Measurements from ENCODE around the gene AQP12B. TPM values are rescaled to one million over a fixed set of nuclear protein-coding genes. Genes with fewer than 3 reads are reported as not detected.

The AQP12B gene
- polyA plus RNA-seq, 1 donor (not counting 4 experiments of a cell fraction or from before 2014, with no cell fraction given) = not detected

- FAIRE-seq = no peak
These were observed 30.6 kb upstream of the AQP12B start for GRCh38 chr2:240713071-240713927.

GRCh38 chr2:240712121-240712520 is 29.4 kb upstream of the AQP12B start:
- Histone ChIP-seq H3K4me3 (ENCODE audit: control insufficient read depth in 2 of 3, extremely low read depth in 1 of 3, insufficient read depth in 2 of 3, low read depth in 1 of 3, low read length in 3 of 3) (no peak overlapping the region), H2AFZ (ENCODE audit: control insufficient read depth, low read length) (no peak overlapping the region), H4K20me1 (ENCODE audit: control insufficient read depth, extremely low read depth, insufficient read depth, low read length) (no peaks in the 10 kb centered on the region), H3K27ac (ENCODE audit: control insufficient read depth, insufficient read depth, low read length) (no peak overlapping the region), H3K4me2 (ENCODE audit: control insufficient read depth, extremely low read depth, insufficient read depth, low read depth, low read length) (no peak overlapping the region), H3K27me3 (ENCODE audit: control insufficient read depth, extremely low read depth, insufficient read depth, low read length) (peaks cover 36% of the 10 kb centered on the region), H3K36me3 (ENCODE audit: control insufficient read depth in 2 of 2, extremely low read depth in 1 of 2, insufficient read depth in 2 of 2, low read length in 2 of 2) (no peaks in the 10 kb centered on the region), H3K79me2 (ENCODE audit: control insufficient read depth, insufficient read depth, low read length) (no peaks in the 10 kb centered on the region), H3K4me1 (ENCODE audit: control insufficient read depth, extremely low read depth, insufficient read depth, low read length) (no peaks in the 10 kb centered on the region), H3K9me1 (ENCODE audit: control insufficient read depth, extremely low read depth, insufficient read depth, low read length) (no peaks in the 10 kb centered on the region), H3K9ac (ENCODE audit: control insufficient read depth, extremely low read depth, insufficient read depth, low read length) (no peak overlapping the region), H3K9me3 (ENCODE audit: control insufficient read depth, low read depth, low read length) (no peaks in the 10 kb centered on the region)
- no peak for TF ChIP-seq EZH2 (IDR thresholded peaks at IDR 0.05; ENCODE audit: low read length)
- TF ChIP-seq CTCF (optimal IDR thresholded peaks at IDR 0.05 in 1 of 3, IDR thresholded peaks at IDR 0.05 in 1 of 3, conservative IDR thresholded peaks at IDR 0.05 in 1 of 3; ENCODE audit: extremely low read depth in 1 of 3, insufficient read depth in 2 of 3, low read length in 3 of 3) = no peak
- dilution Hi-C loops (cut with MboI; ENCODE audit: extremely low pct_ligation_motif_present, low sequenced_read_pairs) = no loop called here
- FAIRE-seq (no peak), DNase-seq (ENCODE audit: low read depth, low spot score) (no peak)

More at GRCh38 chr2:240713071-240713927, 30.6 kb upstream of the AQP12B start:
- no peaks in the 10 kb centered on the region for H4K20me1 ChIP-seq (ENCODE audit: control insufficient read depth, extremely low read depth, insufficient read depth, low read length)
- no peak for TF ChIP-seq CTCF (optimal IDR thresholded peaks at IDR 0.05 in 1 of 3, IDR thresholded peaks at IDR 0.05 in 1 of 3, conservative IDR thresholded peaks at IDR 0.05 in 1 of 3; ENCODE audit: extremely low read depth in 1 of 3, insufficient read depth in 2 of 3, low read length in 3 of 3)
- no peak for TF ChIP-seq EZH2 (IDR thresholded peaks at IDR 0.05; ENCODE audit: low read length)
- H3K9me3 ChIP-seq (ENCODE audit: control insufficient read depth, low read depth, low read length) = no peaks in the 10 kb centered on the region
- no peak for DNase-seq (ENCODE audit: low read depth, low spot score)
- dilution Hi-C loops (cut with MboI; ENCODE audit: extremely low pct_ligation_motif_present, low sequenced_read_pairs) = no loop called here
- no peak overlapping the region for H2AFZ ChIP-seq (ENCODE audit: control insufficient read depth, low read length)
- H3K36me3 ChIP-seq (ENCODE audit: control insufficient read depth in 2 of 2, extremely low read depth in 1 of 2, insufficient read depth in 2 of 2, low read length in 2 of 2) = no peaks in the 10 kb centered on the region
- no peak overlapping the region for H3K27ac ChIP-seq (ENCODE audit: control insufficient read depth, insufficient read depth, low read length)
- H3K9me1 ChIP-seq (ENCODE audit: control insufficient read depth, extremely low read depth, insufficient read depth, low read length) = no peaks in the 10 kb centered on the region
- no peak overlapping the region for H3K9ac ChIP-seq (ENCODE audit: control insufficient read depth, extremely low read depth, insufficient read depth, low read length)
- no peaks in the 10 kb centered on the region for H3K79me2 ChIP-seq (ENCODE audit: control insufficient read depth, insufficient read depth, low read length)
- H3K4me2 ChIP-seq (ENCODE audit: control insufficient read depth, extremely low read depth, insufficient read depth, low read depth, low read length) = no peak overlapping the region
- no peak overlapping the region for H3K4me3 ChIP-seq (ENCODE audit: control insufficient read depth in 2 of 3, extremely low read depth in 1 of 3, insufficient read depth in 2 of 3, low read depth in 1 of 3, low read length in 3 of 3)
- H3K27me3 ChIP-seq (ENCODE audit: control insufficient read depth, extremely low read depth, insufficient read depth, low read length) = peaks cover 24% of the 10 kb centered on the region
- H3K4me1 ChIP-seq (ENCODE audit: control insufficient read depth, extremely low read depth, insufficient read depth, low read length) = no peaks in the 10 kb centered on the region
